NCI-H510A treated with DMSO at 0.1 percent for 48 hours (cell line): Measurements from ENCODE around the gene CXADR.
A peak's percentile ranks its signal among the peaks of the same experiment; 100 is the strongest.
"Not testable (repeated sequence)": the region's sequence is repeated elsewhere in the genome, so short reads cannot be mapped to it uniquely, and the experiment has no call there.

Experiments
- DNase-seq: peaks from one replicate; lab custom pipeline; 2025; lab: John Stamatoyannopoulos, UW

The CXADR gene

GRCh38 chr21:17512253-17513213, at the start of gene CXADR:
CXADR (plus strand) TSS chr21:17513043; CDS start chr21:17513130, 87 bp downstream.
- peak; percentile 68 for DNase-seq

- DNase-seq = no peak
These were observed 46.7 kb upstream of the CXADR start for GRCh38 chr21:17466166-17466565.

- DNase-seq = no peak
These were observed 45.5 kb upstream of the CXADR start for GRCh38 chr21:17467392-17467791.

- no peak for DNase-seq
These were observed 45.0 kb upstream of the CXADR start for GRCh38 chr21:17467829-17468228.

- DNase-seq = no peak
These were observed 44.1 kb upstream of the CXADR start for GRCh38 chr21:17468698-17469097.

- DNase-seq = no peak
These were observed 43.1 kb upstream of the CXADR start for GRCh38 chr21:17469727-17470126.

GRCh38 chr21:17472182-17472581, 40.7 kb upstream of the CXADR start:
- no peak for DNase-seq

- DNase-seq = no peak
These were observed 40.1 kb upstream of the CXADR start for GRCh38 chr21:17472592-17473271.

- no peak for DNase-seq
These were observed 36.8 kb upstream of the CXADR start for GRCh38 chr21:17476006-17476405.

- not testable (repeated sequence) for DNase-seq
These were observed 34.7 kb upstream of the CXADR start for GRCh38 chr21:17478156-17478555.

GRCh38 chr21:17479606-17480005, 33.2 kb upstream of the CXADR start:
- no peak for DNase-seq

GRCh38 chr21:17482928-17483327, 29.9 kb upstream of the CXADR start:
- DNase-seq = no peak

- no peak for DNase-seq
These were observed 24.2 kb upstream of the CXADR start for GRCh38 chr21:17488620-17489019.

- not testable (repeated sequence) for DNase-seq
These were observed 23.3 kb upstream of the CXADR start for GRCh38 chr21:17489565-17489964.

GRCh38 chr21:17491716-17492414, 21.0 kb upstream of the CXADR start:
- no peak for DNase-seq

GRCh38 chr21:17492415-17493168, 20.3 kb upstream of the CXADR start:
- DNase-seq = no peak

GRCh38 chr21:17494051-17494450, 18.8 kb upstream of the CXADR start:
- no peak for DNase-seq

- no peak for DNase-seq
These were observed 17.2 kb upstream of the CXADR start for GRCh38 chr21:17495680-17496079.

GRCh38 chr21:17497316-17497715, 15.5 kb upstream of the CXADR start:
- DNase-seq = no peak

- no peak for DNase-seq
These were observed 14.3 kb upstream of the CXADR start for GRCh38 chr21:17498586-17498985.

GRCh38 chr21:17501107-17502006, 11.5 kb upstream of the CXADR start:
- peak; percentile 29 for DNase-seq
